GM19452 (cell line): Measurements from ENCODE around the gene IFT52.
"Not testable (repeated sequence)": the region's sequence is repeated elsewhere in the genome, so short reads cannot be mapped to it uniquely, and the experiment has no call there.

ENCODE experiments used
- ATAC-seq: cut with Tn5 transposase; IDR thresholded peaks from one replicate; pipeline ENCODE4 v1.9.1; 2021; ENCODE audit not compliant: unreplicated experiment

The IFT52 gene

GRCh38 chr20:43642548-43642947, 51.8 kb downstream of the IFT52 start:
- ATAC-seq = no peak

- no peak for ATAC-seq
These were observed 60.3 kb downstream of the IFT52 start for GRCh38 chr20:43650997-43651525.

GRCh38 chr20:43651650-43652184, 61.0 kb downstream of the IFT52 start:
- ATAC-seq = not testable (repeated sequence)

GRCh38 chr20:43653966-43654365, 63.2 kb downstream of the IFT52 start:
- ATAC-seq = no peak

GRCh38 chr20:43655176-43655575, 64.4 kb downstream of the IFT52 start:
- not testable (repeated sequence) for ATAC-seq

- ATAC-seq = no peak
These were observed 65.2 kb downstream of the IFT52 start for GRCh38 chr20:43655937-43656336.

- ATAC-seq = peak; percentile 7
These were observed 67.5 kb downstream of the IFT52 start for GRCh38 chr20:43658069-43658722.

- no peak for ATAC-seq
These were observed 68.1 kb downstream of the IFT52 start for GRCh38 chr20:43658723-43659419.

- ATAC-seq = no peak
These were observed 72.4 kb downstream of the IFT52 start for GRCh38 chr20:43662943-43663655.

GRCh38 chr20:43665466-43666176, 74.9 kb downstream of the IFT52 start:
- ATAC-seq = no peak

- peak; percentile 68 for ATAC-seq
These were observed 75.9 kb downstream of the IFT52 start, which contains the start of gene MYBL2 for GRCh38 chr20:43666376-43667328. MYBL2 (plus strand) TSS chr20:43667114; CDS start chr20:43667284, 170 bp downstream.

GRCh38 chr20:43667341-43668132, 76.8 kb downstream of the IFT52 start:
- peak; percentile 23 for ATAC-seq

GRCh38 chr20:43669332-43669731, 78.6 kb downstream of the IFT52 start:
- no peak for ATAC-seq

GRCh38 chr20:43670423-43670822, 79.7 kb downstream of the IFT52 start:
- no peak for ATAC-seq

- ATAC-seq = no peak
These were observed 85.6 kb downstream of the IFT52 start for GRCh38 chr20:43676368-43676767.

- no peak for ATAC-seq
These were observed 90.2 kb downstream of the IFT52 start for GRCh38 chr20:43680981-43681380.

GRCh38 chr20:43681468-43681942, 90.8 kb downstream of the IFT52 start:
- ATAC-seq = peak; percentile 19

- peak; percentile 94 for ATAC-seq
These were observed 91.3 kb downstream of the IFT52 start for GRCh38 chr20:43681991-43682410.

GRCh38 chr20:43682446-43682845, 91.7 kb downstream of the IFT52 start:
- ATAC-seq = peak; percentile 25
